ENCODE data around the gene IRF6. TPM values are rescaled to one million over a fixed set of nuclear protein-coding genes. Genes with fewer than 3 reads are reported as not detected.

IRF6 gene
- total RNA-seq, 1 experiment from 2014 or later = 35.2 TPM

DNA sequence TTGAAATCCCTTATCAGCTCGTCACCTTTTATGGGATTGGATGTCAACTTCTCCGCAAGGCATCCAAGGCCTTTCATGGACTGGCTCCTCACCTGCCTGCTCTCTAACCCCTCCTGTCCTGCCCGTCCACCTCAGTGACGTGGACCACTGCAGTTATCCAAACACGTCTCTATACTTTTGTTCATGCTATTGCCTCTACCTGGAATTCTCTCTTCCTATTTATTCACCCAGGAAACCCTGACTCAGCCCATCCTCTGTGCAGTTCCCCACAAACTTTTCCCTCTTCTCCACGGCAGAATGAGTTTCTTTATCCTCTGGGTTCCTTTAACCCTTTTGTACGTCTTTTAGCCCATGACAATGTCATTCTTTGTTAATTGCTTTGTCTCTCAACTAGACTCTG, 16.8 kb upstream of the IRF6 start (continued):
- TF ChIP-seq, protein P1, sequence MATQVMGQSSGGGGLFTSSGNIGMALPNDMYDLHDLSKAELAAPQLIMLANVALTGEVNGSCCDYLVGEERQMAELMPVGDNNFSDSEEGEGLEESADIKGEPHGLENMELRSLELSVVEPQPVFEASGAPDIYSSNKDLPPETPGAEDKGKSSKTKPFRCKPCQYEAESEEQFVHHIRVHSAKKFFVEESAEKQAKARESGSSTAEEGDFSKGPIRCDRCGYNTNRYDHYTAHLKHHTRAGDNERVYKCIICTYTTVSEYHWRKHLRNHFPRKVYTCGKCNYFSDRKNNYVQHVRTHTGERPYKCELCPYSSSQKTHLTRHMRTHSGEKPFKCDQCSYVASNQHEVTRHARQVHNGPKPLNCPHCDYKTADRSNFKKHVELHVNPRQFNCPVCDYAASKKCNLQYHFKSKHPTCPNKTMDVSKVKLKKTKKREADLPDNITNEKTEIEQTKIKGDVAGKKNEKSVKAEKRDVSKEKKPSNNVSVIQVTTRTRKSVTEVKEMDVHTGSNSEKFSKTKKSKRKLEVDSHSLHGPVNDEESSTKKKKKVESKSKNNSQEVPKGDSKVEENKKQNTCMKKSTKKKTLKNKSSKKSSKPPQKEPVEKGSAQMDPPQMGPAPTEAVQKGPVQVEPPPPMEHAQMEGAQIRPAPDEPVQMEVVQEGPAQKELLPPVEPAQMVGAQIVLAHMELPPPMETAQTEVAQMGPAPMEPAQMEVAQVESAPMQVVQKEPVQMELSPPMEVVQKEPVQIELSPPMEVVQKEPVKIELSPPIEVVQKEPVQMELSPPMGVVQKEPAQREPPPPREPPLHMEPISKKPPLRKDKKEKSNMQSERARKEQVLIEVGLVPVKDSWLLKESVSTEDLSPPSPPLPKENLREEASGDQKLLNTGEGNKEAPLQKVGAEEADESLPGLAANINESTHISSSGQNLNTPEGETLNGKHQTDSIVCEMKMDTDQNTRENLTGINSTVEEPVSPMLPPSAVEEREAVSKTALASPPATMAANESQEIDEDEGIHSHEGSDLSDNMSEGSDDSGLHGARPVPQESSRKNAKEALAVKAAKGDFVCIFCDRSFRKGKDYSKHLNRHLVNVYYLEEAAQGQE (IDR thresholded peaks at IDR 0.05; ENCODE audit: low read depth) = no peak
- TF ChIP-seq SRF (IDR thresholded peaks at IDR 0.05; ENCODE audit: low read depth) (no peak), ELF1 (IDR thresholded peaks at IDR 0.05; ENCODE audit: borderline replicate concordance, low read depth) (no peak), CBX3 (IDR thresholded peaks at IDR 0.05; ENCODE audit: low read depth) (no peak), JUND (IDR thresholded peaks at IDR 0.05) (no peak)

DNA sequence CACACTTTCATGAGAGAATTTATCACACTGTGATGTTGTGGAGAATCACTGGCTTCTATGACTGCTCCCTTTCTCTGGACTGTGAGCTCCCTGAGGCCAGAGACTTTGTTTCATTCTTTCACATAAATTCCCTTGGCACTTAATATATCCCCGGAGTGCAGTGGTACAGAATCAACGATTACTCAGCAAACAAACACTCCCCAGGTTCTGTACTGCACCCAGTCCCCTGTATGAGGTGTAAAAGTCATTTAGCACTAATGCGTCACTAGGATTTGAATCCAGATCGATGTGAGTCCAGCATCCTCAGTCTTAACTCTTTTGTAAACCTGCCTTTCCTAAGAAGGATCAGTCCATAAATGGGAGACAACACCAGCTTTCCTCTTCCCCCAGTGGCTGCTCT, 15.0 kb upstream of the IRF6 start:
- ATAC-seq (no peak), DNase-seq (ENCODE audit: low read depth, low spot score) (no peak)
- Histone ChIP-seq H3K9me2 (ENCODE audit: insufficient read depth) (no peaks in the 10 kb centered on the region), H3K4me1 (ENCODE audit: control insufficient read depth in 1 of 2, insufficient read depth in 2 of 2, low read length in 2 of 2) (peaks cover 0 to 14% of the 10 kb centered on the region in 2 experiments; a peak in 2 of 4 replicates), H3K79me2 (ENCODE audit: insufficient read depth, low read length) (no peaks in the 10 kb centered on the region), H3K27me3 (ENCODE audit: insufficient read depth, low read length) (no peaks in the 10 kb centered on the region; the same call in 1 of the 2 replicates), H3K36me3 (ENCODE audit: control insufficient read depth in 1 of 2, insufficient read depth in 2 of 2, low read length in 2 of 2) (no peaks in the 10 kb centered on the region), H3K9ac (ENCODE audit: low read length) (no peak overlapping the region), H3K27ac (ENCODE audit: low read depth, low read length) (no peak overlapping the region), H3K4me2 (ENCODE audit: low read length) (no peak overlapping the region), H4K20me1 (ENCODE audit: insufficient read depth) (no peaks in the 10 kb centered on the region), H2AFZ (ENCODE audit: low read depth, low read length, poor library complexity, severe bottlenecking) (no peak overlapping the region), H3K9me3 (ENCODE audit: control insufficient read depth in 1 of 2, insufficient read depth in 1 of 2, low read depth in 1 of 2, low read length in 2 of 2) (no peaks in the 10 kb centered on the region), H3K4me3 (replicated peaks in 1 of 2; ENCODE audit: low read depth in 1 of 2, low read length in 2 of 2) (no peak overlapping the region)
- ChIA-PET RAD21 (ENCODE audit: low non-redundant PET in 1 of 2, low total read pairs in 2 of 2, uncharacterized antibody in 2 of 2, unreplicated experiment in 2 of 2) (no interaction called here), CTCF (no interaction called here), POLR2A (no interaction called here)
- intact Hi-C loops (cut with micrococcal nuclease) = no loop called here
- TF ChIP-seq, protein P2, sequence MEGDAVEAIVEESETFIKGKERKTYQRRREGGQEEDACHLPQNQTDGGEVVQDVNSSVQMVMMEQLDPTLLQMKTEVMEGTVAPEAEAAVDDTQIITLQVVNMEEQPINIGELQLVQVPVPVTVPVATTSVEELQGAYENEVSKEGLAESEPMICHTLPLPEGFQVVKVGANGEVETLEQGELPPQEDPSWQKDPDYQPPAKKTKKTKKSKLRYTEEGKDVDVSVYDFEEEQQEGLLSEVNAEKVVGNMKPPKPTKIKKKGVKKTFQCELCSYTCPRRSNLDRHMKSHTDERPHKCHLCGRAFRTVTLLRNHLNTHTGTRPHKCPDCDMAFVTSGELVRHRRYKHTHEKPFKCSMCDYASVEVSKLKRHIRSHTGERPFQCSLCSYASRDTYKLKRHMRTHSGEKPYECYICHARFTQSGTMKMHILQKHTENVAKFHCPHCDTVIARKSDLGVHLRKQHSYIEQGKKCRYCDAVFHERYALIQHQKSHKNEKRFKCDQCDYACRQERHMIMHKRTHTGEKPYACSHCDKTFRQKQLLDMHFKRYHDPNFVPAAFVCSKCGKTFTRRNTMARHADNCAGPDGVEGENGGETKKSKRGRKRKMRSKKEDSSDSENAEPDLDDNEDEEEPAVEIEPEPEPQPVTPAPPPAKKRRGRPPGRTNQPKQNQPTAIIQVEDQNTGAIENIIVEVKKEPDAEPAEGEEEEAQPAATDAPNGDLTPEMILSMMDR (IDR thresholded peaks at IDR 0.05 in 2 of 3, conservative IDR thresholded peaks at IDR 0.05 in 1 of 3; ENCODE audit: borderline replicate concordance in 1 of 3, insufficient read depth in 1 of 3, low read depth in 2 of 3, low read length in 2 of 3) = no peak
- TF ChIP-seq EGR1 (IDR thresholded peaks at IDR 0.05; ENCODE audit: low read depth) (no peak), JUND (IDR thresholded peaks at IDR 0.05) (no peak), RAD21 (IDR thresholded peaks at IDR 0.05; ENCODE audit: low read depth) (no peak)
- BruUV-seq (replicated peaks) = no TSS peak
